Measurements from ENCODE around the gene MTOR.
"Not testable (repeated sequence)": the region's sequence is repeated elsewhere in the genome, so short reads cannot be mapped to it uniquely, and the experiment has no call there.

Gene MTOR

DNA sequence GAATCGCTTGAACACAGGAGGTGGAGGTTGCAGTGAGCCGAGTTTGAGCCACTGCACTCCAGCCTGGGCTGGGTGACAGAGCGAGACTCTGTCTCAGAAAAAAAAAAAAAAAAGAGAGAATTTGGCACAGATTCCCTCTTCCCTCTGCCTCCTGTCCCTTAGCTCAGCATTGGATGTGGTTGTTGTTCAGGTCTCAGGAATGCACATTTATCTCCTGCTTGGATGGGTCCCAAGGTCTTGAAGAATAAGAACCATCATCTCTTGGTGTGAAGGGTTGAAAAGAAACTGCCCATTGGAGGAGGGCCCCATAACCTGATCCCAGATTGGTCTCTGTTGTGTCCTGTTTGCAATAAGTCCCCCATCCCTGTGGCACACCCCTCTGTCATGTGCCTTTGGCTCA, 45.5 kb upstream of the MTOR start:
- no peak for DNase-seq (ENCODE audit: low read depth in 1 of 2, low spot score in 1 of 2)
- no peak overlapping the region for H3K4me3 ChIP-seq (replicated peaks; ENCODE audit: insufficient read depth, low read length)
- peaks cover 7% of the 10 kb centered on the region for H3K27me3 ChIP-seq (ENCODE audit: insufficient read depth, poor library complexity, severe bottlenecking)
- H3K27ac ChIP-seq (replicated peaks): no peak overlapping the region
- no peak for TF ChIP-seq POLR2AphosphoS5 (IDR thresholded peaks at IDR 0.05; ENCODE audit: low read depth)

GRCh38 chr1:11305516-11305915, 43.2 kb upstream of the MTOR start:
- not testable (repeated sequence) for H3K27me3 ChIP-seq (ENCODE audit: insufficient read depth, poor library complexity, severe bottlenecking); H3K4me3 ChIP-seq (replicated peaks; ENCODE audit: insufficient read depth, low read length); DNase-seq (ENCODE audit: low read depth in 1 of 2, low spot score in 1 of 2); H3K27ac ChIP-seq (replicated peaks)

- TF ChIP-seq POLR2AphosphoS5 (IDR thresholded peaks at IDR 0.05; ENCODE audit: low read depth): no peak
- no peak for TF ChIP-seq SPI1 (IDR thresholded peaks at IDR 0.05; ENCODE audit: borderline replicate concordance, low read depth)
- TF ChIP-seq GABPA (IDR thresholded peaks at IDR 0.05; ENCODE audit: low read depth): no peak
- TF ChIP-seq REST (IDR thresholded peaks at IDR 0.05; ENCODE audit: insufficient replicate concordance, low read depth): no peak
- TF ChIP-seq, protein P1, sequence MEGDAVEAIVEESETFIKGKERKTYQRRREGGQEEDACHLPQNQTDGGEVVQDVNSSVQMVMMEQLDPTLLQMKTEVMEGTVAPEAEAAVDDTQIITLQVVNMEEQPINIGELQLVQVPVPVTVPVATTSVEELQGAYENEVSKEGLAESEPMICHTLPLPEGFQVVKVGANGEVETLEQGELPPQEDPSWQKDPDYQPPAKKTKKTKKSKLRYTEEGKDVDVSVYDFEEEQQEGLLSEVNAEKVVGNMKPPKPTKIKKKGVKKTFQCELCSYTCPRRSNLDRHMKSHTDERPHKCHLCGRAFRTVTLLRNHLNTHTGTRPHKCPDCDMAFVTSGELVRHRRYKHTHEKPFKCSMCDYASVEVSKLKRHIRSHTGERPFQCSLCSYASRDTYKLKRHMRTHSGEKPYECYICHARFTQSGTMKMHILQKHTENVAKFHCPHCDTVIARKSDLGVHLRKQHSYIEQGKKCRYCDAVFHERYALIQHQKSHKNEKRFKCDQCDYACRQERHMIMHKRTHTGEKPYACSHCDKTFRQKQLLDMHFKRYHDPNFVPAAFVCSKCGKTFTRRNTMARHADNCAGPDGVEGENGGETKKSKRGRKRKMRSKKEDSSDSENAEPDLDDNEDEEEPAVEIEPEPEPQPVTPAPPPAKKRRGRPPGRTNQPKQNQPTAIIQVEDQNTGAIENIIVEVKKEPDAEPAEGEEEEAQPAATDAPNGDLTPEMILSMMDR (IDR thresholded peaks at IDR 0.05; ENCODE audit: insufficient read depth, low read length): no peak
These were observed 40.0 kb upstream of the MTOR start for GRCh38 chr1:11302366-11302765.

GRCh38 chr1:11301601-11302000, 39.2 kb upstream of the MTOR start:
- H3K27ac ChIP-seq (replicated peaks): no peak overlapping the region
- TF ChIP-seq SPI1 (IDR thresholded peaks at IDR 0.05; ENCODE audit: borderline replicate concordance, low read depth) (no peak), REST (IDR thresholded peaks at IDR 0.05; ENCODE audit: insufficient replicate concordance, low read depth) (no peak), GABPA (IDR thresholded peaks at IDR 0.05; ENCODE audit: low read depth) (no peak), POLR2AphosphoS5 (IDR thresholded peaks at IDR 0.05; ENCODE audit: low read depth) (no peak)
- TF ChIP-seq, protein P1 (IDR thresholded peaks at IDR 0.05; ENCODE audit: insufficient read depth, low read length): no peak
- H3K27me3 ChIP-seq (ENCODE audit: insufficient read depth, poor library complexity, severe bottlenecking): no peaks in the 10 kb centered on the region
- no peak for DNase-seq (ENCODE audit: low read depth in 1 of 2, low spot score in 1 of 2)
- no peak overlapping the region for H3K4me3 ChIP-seq (replicated peaks; ENCODE audit: insufficient read depth, low read length)

More at GRCh38 chr1:11302366-11302765, 40.0 kb upstream of the MTOR start:
- H3K4me3 ChIP-seq (replicated peaks; ENCODE audit: insufficient read depth, low read length): no peak overlapping the region
- DNase-seq (ENCODE audit: low read depth in 1 of 2, low spot score in 1 of 2): no peak
- no peak overlapping the region for H3K27ac ChIP-seq (replicated peaks)
- H3K27me3 ChIP-seq (ENCODE audit: insufficient read depth, poor library complexity, severe bottlenecking): no peaks in the 10 kb centered on the region

- TF ChIP-seq, protein P1 (IDR thresholded peaks at IDR 0.05; ENCODE audit: insufficient read depth, low read length): no peak
- no peak for TF ChIP-seq REST (IDR thresholded peaks at IDR 0.05; ENCODE audit: insufficient replicate concordance, low read depth)
- TF ChIP-seq POLR2AphosphoS5 (IDR thresholded peaks at IDR 0.05; ENCODE audit: low read depth): no peak
- TF ChIP-seq SPI1 (IDR thresholded peaks at IDR 0.05; ENCODE audit: borderline replicate concordance, low read depth): no peak
- TF ChIP-seq GABPA (IDR thresholded peaks at IDR 0.05; ENCODE audit: low read depth): no peak
- H3K27ac ChIP-seq (replicated peaks): no peak overlapping the region
- H3K27me3 ChIP-seq (ENCODE audit: insufficient read depth, poor library complexity, severe bottlenecking): no peaks in the 10 kb centered on the region
These were observed 36.8 kb upstream of the MTOR start for GRCh38 chr1:11299225-11299574.

More at GRCh38 chr1:11299225-11299574, 36.8 kb upstream of the MTOR start:
- H3K4me3 ChIP-seq (replicated peaks; ENCODE audit: insufficient read depth, low read length): no peak overlapping the region
- no peak for DNase-seq (ENCODE audit: low read depth in 1 of 2, low spot score in 1 of 2)
